HepG2 (cell line): ENCODE results near the gene OR7A5. TPM values are rescaled to one million over a fixed set of nuclear protein-coding genes. Genes with fewer than 3 reads are reported as not detected.
A peak's percentile ranks its signal among the peaks of the same experiment; 100 is the strongest.

Experiments
- ATAC-seq: fragments of 200-7000 bp; cut with Tn5 transposase; 3 replicates; pipeline ENCODE4 v1.9.1; 2020; ENCODE audit warnings: mild to moderate bottlenecking, moderate library complexity
- BruUV-seq: library from RNA; stranded (reverse); fragments of 400-500 nt; replicated peaks from 2 replicates; lab custom pipeline; 2021; lab: Mats Ljungman, UMichigan
- CTCF ChIA-PET: fragments of 300-600 bp; formaldehyde crosslinking; extraction: SDS; loops from one replicate; lab custom pipeline; 2021; ENCODE audit warnings: low total read pairs, inconsistent platforms, low intra/inter-chr PET ratio; lab: Yijun Ruan, JAX
- POLR2A ChIA-PET: fragments of 350-600 bp; sonication (Branson Sonifier 250); formaldehyde crosslinking; loops from one replicate; lab custom pipeline; 2020; ENCODE audit warnings: antibody characterized with exemption, inconsistent platforms; lab: Yijun Ruan, JAX
- DNase-seq: peaks from one replicate; pipeline ENCODE4 v3.0.0-alpha.2; 2015; ENCODE audit warnings: low spot score
- FAIRE-seq: peaks from 3 replicates; lab custom pipeline; 2011; peaks lifted over from hg19 to GRCh38; lab: Jason Lieb, UNC
- H2AFZ ChIP-seq: one replicate; pipeline ENCODE4 v1.6.1; 2011; ENCODE audit warnings: low read length, inconsistent platforms
- H3K27ac ChIP-seq: fragments of 300-600 bp; 3 replicates; pipeline ENCODE4 v1.8.0; 2011; ENCODE audit warnings: mixed run types, mild to moderate bottlenecking, mixed read lengths, low read length, inconsistent platforms; ENCODE audit not compliant: insufficient read depth; ENCODE audit errors: extremely low read length
- H3K27me3 ChIP-seq, 2 experiments: fragments of 200-600 bp in 1 of 2; 2 replicates in 1 of 2; 3 replicates in 1 of 2; pipeline versions ENCODE4 v1.6.0 to v1.8.0; 2011; ENCODE audit warnings: low read length in 2 of 2, mild to moderate bottlenecking in 2 of 2, moderate library complexity in 2 of 2, inconsistent platforms in 1 of 2; ENCODE audit not compliant: insufficient read depth in 2 of 2, control insufficient read depth in 1 of 2
- H3K36me3 ChIP-seq, 2 experiments: fragments of 200-600 bp in 1 of 2; replicated peaks in 1 of 2; 2 replicates in 1 of 2; 3 replicates in 1 of 2; pipeline versions ENCODE4 v1.5.1 to v1.8.0; 2011; ENCODE audit warnings: low read length in 2 of 2, inconsistent platforms in 1 of 2; ENCODE audit not compliant: insufficient read depth in 2 of 2, control insufficient read depth in 1 of 2
- H3K4me1 ChIP-seq: 2 replicates; pipeline ENCODE4 v1.5.1; 2012; ENCODE audit warnings: low read length, inconsistent platforms; ENCODE audit not compliant: insufficient read depth
- H3K4me2 ChIP-seq: 2 replicates; pipeline ENCODE4 v1.6.0; 2011; ENCODE audit warnings: low read depth, low read length, inconsistent platforms
- H3K4me3 ChIP-seq, 3 experiments: fragments of 200-600 bp in 1 of 3; sonication (generic), shearing (Covaris generic) in 1 of 3; replicated peaks in 1 of 3; 2 replicates each; pipeline ENCODE4 v1.5.1; 2011 to 2016; ENCODE audit warnings: low read length in 3 of 3, inconsistent platforms in 2 of 3, low read depth in 2 of 3, mild to moderate bottlenecking in 2 of 3, control low read depth in 1 of 3, mixed read lengths in 1 of 3; ENCODE audit not compliant: insufficient read depth in 1 of 3
- H3K79me2 ChIP-seq: one replicate; pipeline ENCODE4 v1.6.1; 2011; ENCODE audit warnings: low read length, inconsistent platforms; ENCODE audit not compliant: insufficient read depth
- H3K9ac ChIP-seq: 2 replicates; pipeline ENCODE4 v1.6.0; 2011; ENCODE audit warnings: mild to moderate bottlenecking, low read depth, low read length, inconsistent platforms; ENCODE audit not compliant: insufficient read depth
- H3K9me3 ChIP-seq: 2 replicates; pipeline ENCODE4 v1.5.1; 2012; ENCODE audit warnings: mild to moderate bottlenecking, low read length
- H4K20me1 ChIP-seq: 2 replicates; pipeline ENCODE4 v1.6.0; 2011; ENCODE audit warnings: inconsistent platforms, mild to moderate bottlenecking, low read length, moderate library complexity; ENCODE audit not compliant: insufficient read depth
- ATM ChIP-seq: fragments of 450-650 bp; IDR thresholded peaks from 2 replicates; pipeline ENCODE4 v1.7.1; 2017; ENCODE audit warnings: mild to moderate bottlenecking, borderline replicate concordance
- FOSL2 ChIP-seq: sonication (generic); formaldehyde crosslinking; IDR thresholded peaks from 2 replicates; pipeline ENCODE4 v1.4.0; 2020; ENCODE audit warnings: missing genetic modification reagents
- HNRNPUL1 ChIP-seq: fragments of 200-400 bp; formaldehyde crosslinking; IDR thresholded peaks from 2 replicates; pipeline ENCODE4 v1.6.1; 2017; ENCODE audit warnings: low read depth, mild to moderate bottlenecking, low read length, moderate library complexity
- MED1 ChIP-seq: sonication (generic); formaldehyde crosslinking; IDR thresholded peaks from 2 replicates; pipeline ENCODE4 v1.4.0; 2020; ENCODE audit warnings: missing genetic modification reagents
- ZFX ChIP-seq: sonication (generic); formaldehyde crosslinking; IDR thresholded peaks from 2 replicates; pipeline ENCODE4 v1.4.0; 2020; ENCODE audit warnings: mild to moderate bottlenecking, low read depth, missing genetic modification reagents, moderate library complexity
- ZNF30 ChIP-seq: sonication (generic); formaldehyde crosslinking; IDR thresholded peaks from 2 replicates; pipeline ENCODE4 v1.5.0; 2020; ENCODE audit warnings: mild to moderate bottlenecking, missing genetic modification reagents
- ZNF792 ChIP-seq: IDR thresholded peaks from 2 replicates; pipeline ENCODE4 v1.6.1; 2016
- WGBS: methylation state at CpG from one replicate; pipeline ENCODE4 v1.1.6; 2017; ENCODE audit warnings: low lambda C conversion rate; 5-methylcytosine and 5-hydroxymethylcytosine counted together
- in situ Hi-C: cut with HindIII; loops from 2 replicates; pipeline ENCODE4 v1.10.0; 2017; ENCODE audit warnings: low pct_unique_long_range_greater_than_20kb; ENCODE audit not compliant: extremely low pct_ligation_motif_present
- intact Hi-C: fragments of 100-400 bp; cut with micrococcal nuclease; formaldehyde crosslinking; loops from one replicate; pipeline ENCODE4 v1.10.0; 2022; ENCODE audit not compliant: unreplicated experiment
- polyA plus RNA-seq, 8 experiments: library from polyadenylated mRNA; depleted of rRNA in 3 of 8; stranded (reverse) in 7 of 8; unstranded in 1 of 8; fragments of >200 nt; fragmentation: Illumina TruSeq in 4 of 8; extraction: Trizol in 4 of 8; gene quantifications; 2 replicates each; pipeline versions ENCODE4 v1.2.1 to v1.2.3, GENCODE V29; 2011 to 2016; ENCODE audit warnings: low read depth in 4 of 8, missing spikeins in 1 of 8, mixed read lengths in 1 of 8; ENCODE audit not compliant: insufficient read depth in 1 of 8
- total RNA-seq, 5 experiments: library from RNA; depleted of rRNA; stranded (reverse); fragments of >200 nt; fragmentation: Illumina TruSeq; extraction: Trizol; gene quantifications; 2 replicates each; pipeline ENCODE4 v1.2.3, GENCODE V29; 2016; ENCODE audit warnings: low read depth in 1 of 5
- TF ChIP-seq, protein P1 (sequence below): sonication (generic); formaldehyde crosslinking; IDR thresholded peaks from 2 replicates; pipeline ENCODE4 v1.5.0; 2020; ENCODE audit warnings: missing genetic modification reagents
- TF ChIP-seq, protein P2 (sequence below): sonication (generic); formaldehyde crosslinking; IDR thresholded peaks from 2 replicates; pipeline ENCODE4 v1.5.0; 2020; ENCODE audit warnings: missing genetic modification reagents
- TF ChIP-seq, protein P3 (sequence below): sonication (generic); formaldehyde crosslinking; IDR thresholded peaks from 2 replicates; pipeline ENCODE4 v1.4.0; 2020; ENCODE audit warnings: missing genetic modification reagents

Gene OR7A5
- total and polyA plus RNA-seq, 2 of the 13 experiments (the other 11 are each of a cell fraction or from before 2014, with no cell fraction given) = not detected

DNA sequence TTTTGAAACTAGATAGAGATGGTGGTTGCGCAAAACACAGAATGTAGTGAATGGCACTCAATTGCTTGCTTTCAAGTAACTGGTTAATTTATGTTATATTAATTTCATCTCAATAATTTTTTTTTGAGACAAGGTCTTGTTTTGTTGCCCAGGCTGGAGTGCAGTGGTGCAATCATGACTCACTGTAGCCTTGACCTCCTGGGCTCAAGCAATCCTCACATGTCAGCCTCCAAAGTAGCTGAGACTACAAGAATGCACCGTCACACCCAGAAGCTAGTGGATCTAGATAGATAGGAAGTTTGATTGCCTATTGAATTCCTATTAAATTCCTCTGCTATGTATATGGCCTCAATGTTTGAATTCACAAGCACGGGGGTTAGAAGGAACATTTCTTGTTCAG is 30.2 kb downstream of the OR7A5 start (continued):
- peak; percentile 72 for TF ChIP-seq FOSL2
- no peak for TF ChIP-seq ATM

DNA sequence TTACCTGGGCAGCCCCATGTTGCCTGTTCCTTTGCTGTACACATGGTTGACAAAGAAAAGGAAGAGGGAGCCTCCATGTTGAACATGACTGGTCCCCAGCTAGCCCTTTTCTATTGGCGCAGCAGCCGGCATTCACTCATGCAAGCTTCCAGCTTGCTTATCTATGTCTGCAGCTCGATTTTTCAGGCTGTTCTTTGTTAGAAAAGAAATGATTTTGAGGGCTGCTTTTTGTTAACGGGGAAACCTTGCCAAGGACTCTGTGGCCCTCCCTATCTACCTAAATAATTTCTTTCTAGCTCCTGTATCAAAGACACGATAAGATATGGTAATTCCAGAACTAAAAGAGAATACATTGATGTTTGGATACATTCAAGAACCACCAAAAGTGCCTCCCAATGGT is 36.2 kb downstream of the OR7A5 start:
- no peaks in the 10 kb centered on the region for H3K27me3 ChIP-seq
- H2AFZ ChIP-seq = no peak overlapping the region
- H3K9ac ChIP-seq = no peak overlapping the region
- intact Hi-C loops = no loop called here
- TF ChIP-seq ZNF792 (CRISPR knock-in tag) (no peak), ZNF30 (CRISPR knock-in tag) (no peak), ZFX (no peak), MED1 (CRISPR knock-in tag) (no peak), HNRNPUL1 (no peak)
- TF ChIP-seq, protein P1, sequence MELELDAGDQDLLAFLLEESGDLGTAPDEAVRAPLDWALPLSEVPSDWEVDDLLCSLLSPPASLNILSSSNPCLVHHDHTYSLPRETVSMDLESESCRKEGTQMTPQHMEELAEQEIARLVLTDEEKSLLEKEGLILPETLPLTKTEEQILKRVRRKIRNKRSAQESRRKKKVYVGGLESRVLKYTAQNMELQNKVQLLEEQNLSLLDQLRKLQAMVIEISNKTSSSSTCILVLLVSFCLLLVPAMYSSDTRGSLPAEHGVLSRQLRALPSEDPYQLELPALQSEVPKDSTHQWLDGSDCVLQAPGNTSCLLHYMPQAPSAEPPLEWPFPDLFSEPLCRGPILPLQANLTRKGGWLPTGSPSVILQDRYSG (CRISPR knock-in tag) = no peak
- TF ChIP-seq, protein P2, sequence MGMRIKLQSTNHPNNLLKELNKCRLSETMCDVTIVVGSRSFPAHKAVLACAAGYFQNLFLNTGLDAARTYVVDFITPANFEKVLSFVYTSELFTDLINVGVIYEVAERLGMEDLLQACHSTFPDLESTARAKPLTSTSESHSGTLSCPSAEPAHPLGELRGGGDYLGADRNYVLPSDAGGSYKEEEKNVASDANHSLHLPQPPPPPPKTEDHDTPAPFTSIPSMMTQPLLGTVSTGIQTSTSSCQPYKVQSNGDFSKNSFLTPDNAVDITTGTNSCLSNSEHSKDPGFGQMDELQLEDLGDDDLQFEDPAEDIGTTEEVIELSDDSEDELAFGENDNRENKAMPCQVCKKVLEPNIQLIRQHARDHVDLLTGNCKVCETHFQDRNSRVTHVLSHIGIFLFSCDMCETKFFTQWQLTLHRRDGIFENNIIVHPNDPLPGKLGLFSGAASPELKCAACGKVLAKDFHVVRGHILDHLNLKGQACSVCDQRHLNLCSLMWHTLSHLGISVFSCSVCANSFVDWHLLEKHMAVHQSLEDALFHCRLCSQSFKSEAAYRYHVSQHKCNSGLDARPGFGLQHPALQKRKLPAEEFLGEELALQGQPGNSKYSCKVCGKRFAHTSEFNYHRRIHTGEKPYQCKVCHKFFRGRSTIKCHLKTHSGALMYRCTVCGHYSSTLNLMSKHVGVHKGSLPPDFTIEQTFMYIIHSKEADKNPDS = no peak
- TF ChIP-seq, protein P3, sequence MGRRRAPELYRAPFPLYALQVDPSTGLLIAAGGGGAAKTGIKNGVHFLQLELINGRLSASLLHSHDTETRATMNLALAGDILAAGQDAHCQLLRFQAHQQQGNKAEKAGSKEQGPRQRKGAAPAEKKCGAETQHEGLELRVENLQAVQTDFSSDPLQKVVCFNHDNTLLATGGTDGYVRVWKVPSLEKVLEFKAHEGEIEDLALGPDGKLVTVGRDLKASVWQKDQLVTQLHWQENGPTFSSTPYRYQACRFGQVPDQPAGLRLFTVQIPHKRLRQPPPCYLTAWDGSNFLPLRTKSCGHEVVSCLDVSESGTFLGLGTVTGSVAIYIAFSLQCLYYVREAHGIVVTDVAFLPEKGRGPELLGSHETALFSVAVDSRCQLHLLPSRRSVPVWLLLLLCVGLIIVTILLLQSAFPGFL (CRISPR knock-in tag) = no peak
- TF ChIP-seq, all 625 proteins: peak for 0
- Histone ChIP-seq H4K20me1 (no peaks in the 10 kb centered on the region), H3K27ac (no peak overlapping the region), H3K4me3 (no peak overlapping the region), H3K36me3 (no peaks in the 10 kb centered on the region), H3K9me3 (no peaks in the 10 kb centered on the region), H3K79me2 (no peaks in the 10 kb centered on the region), H3K4me2 (no peak overlapping the region), H3K4me1 (no peaks in the 10 kb centered on the region)
- DNase-seq = no peak
- 29% methylated on average over 5 of the region's 5 CpGs for WGBS
- ChIA-PET POLR2A (no interaction called here), CTCF (no interaction called here)
- in situ Hi-C loops = no loop called here
- ATAC-seq = no peak
- BruUV-seq = no TSS peak
- no peak for FAIRE-seq
